Fibroblast of pulmonary artery (primary cell): ENCODE measurements around the gene ATP8B4.
A peak's percentile ranks its signal among the peaks of the same experiment; 100 is the strongest.
"Not testable (repeated sequence)": the region's sequence is repeated elsewhere in the genome, so short reads cannot be mapped to it uniquely, and the experiment has no call there.

Experiments used
- DNase-seq: peaks from one replicate; pipeline ENCODE4 v3.0.0-alpha.2; 2010; ENCODE audit warnings: low read depth
- H3K4me3 ChIP-seq: replicated peaks from 2 replicates; pipeline ENCODE4 v1.5.1; 2011; ENCODE audit warnings: low read depth, mild to moderate bottlenecking, control low read depth, low read length, moderate library complexity
- CTCF ChIP-seq: IDR thresholded peaks from 2 replicates; pipeline ENCODE4 v1.5.1; 2011; ENCODE audit warnings: mild to moderate bottlenecking, control low read depth, low read length, inconsistent platforms; ENCODE audit errors: missing control alignments

Gene ATP8B4

DNA sequence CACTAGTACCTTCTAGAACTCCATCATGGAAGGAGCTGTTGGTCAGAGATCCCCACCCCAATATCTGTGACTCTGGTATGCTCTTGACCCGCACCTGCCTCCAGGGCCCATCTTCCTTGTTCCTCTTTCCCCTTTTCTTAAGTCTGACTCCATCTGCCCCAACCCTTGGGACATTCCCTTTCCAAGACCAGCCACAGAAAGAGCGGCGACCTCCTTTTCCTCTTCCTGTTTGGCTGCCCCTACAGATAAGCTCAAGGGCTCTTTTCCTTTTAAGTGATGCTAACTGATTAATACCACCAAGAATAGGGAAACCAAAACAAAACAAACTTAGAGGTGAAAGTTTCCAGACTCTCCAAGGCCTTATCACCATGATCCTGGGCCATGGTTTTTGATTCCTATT, 21.9 kb upstream of the ATP8B4 start:
- DNase-seq: no peak
- no peak for TF ChIP-seq CTCF
- H3K4me3 ChIP-seq: no peak overlapping the region

DNA sequence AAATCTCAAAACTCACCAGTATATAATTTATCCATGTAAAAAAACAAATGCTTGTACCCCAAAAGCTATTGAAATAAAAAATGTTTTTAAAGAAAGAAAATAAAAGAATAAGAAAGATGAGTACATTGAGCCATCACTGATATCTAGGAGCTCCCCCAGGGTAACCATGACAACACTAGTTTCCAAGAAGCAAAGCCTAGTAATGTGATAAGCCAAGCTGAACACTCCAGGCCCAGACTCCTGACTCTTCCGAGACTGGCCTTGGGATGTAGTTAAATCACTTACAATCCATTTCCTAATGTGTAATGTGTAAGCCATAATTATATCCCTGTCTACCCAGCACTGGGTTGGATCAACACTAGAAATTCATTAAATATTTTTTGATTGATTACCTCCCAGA, 21.1 kb upstream of the ATP8B4 start:
- DNase-seq: no peak
- TF ChIP-seq CTCF: no peak
- H3K4me3 ChIP-seq: no peak overlapping the region

GRCh38 chr15:50138391-50138790, 19.4 kb upstream of the ATP8B4 start:
- no peak for DNase-seq
- TF ChIP-seq CTCF: peak; percentile 22
- no peak overlapping the region for H3K4me3 ChIP-seq

DNA sequence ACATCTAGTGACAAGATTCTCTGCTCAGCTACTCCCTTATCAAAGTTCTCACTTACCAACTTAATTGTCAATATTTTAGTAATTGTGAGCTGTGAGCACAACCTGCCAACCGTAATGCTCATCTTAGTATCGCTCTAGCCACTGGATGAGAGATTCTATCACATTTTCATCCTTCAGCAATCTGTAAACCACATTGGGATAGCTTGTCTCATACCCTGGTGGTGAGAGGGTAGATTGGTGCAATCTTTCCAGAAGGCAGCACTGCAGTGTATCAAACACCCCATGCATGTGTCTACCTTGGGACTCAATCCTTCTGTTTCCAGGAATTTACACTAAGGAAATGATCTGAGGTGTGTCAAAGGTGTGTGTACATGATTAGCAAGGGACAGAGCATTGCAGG, 18.9 kb upstream of the ATP8B4 start:
- H3K4me3 ChIP-seq: no peak overlapping the region
- DNase-seq: no peak
- TF ChIP-seq CTCF: no peak

DNA sequence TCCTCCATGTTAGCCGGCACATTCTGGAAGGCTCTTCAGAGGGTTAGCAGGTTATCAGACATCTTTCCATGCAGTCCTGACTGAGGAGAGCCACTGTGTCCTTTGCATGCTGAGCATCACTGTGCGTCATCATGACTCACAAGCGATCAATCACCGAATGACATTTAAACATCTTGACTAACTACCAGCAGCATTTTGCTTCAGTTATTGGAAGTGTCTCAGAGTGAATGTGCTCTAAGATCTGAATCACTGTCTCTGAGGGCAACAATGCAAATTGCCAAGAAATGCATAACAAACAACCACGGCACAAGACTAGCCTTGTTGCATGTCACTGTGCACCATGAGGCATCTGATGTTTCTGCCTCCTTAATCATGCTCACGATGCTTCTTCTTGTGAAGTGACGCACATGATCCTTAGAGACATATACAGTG, 18.3 kb upstream of the ATP8B4 start:
- DNase-seq: peak; percentile 71
- no peak for TF ChIP-seq CTCF
- no peak overlapping the region for H3K4me3 ChIP-seq

DNA sequence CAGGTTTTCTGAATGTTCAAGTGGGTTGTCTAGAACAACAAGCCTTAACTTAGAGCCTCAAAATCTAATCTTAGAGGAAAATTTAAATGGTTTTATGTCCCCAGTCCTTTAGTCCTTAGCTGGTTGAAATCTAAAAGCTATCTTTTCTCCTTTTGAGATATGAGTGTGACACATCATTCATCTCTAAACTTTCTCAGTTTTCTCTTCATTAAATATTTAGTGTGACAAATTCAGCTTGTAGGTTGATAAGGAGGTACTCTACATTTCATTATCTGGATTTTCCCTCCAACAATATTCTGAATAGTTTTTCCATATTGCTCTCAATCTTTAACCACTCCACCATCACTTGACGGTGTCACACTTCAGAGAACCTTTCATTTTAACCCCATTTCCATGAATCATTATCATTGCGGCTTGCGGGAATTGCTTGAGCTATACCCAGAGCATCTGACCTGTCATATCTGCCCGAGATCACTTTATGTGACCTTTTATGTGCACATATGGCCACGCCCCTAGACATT, 16.1 kb upstream of the ATP8B4 start:
- no peak for TF ChIP-seq CTCF
- H3K4me3 ChIP-seq: no peak overlapping the region
- DNase-seq: no peak

GRCh38 chr15:50134524-50135024, 15.5 kb upstream of the ATP8B4 start:
- DNase-seq: peak; percentile 70
- TF ChIP-seq CTCF: no peak
- no peak overlapping the region for H3K4me3 ChIP-seq

DNA sequence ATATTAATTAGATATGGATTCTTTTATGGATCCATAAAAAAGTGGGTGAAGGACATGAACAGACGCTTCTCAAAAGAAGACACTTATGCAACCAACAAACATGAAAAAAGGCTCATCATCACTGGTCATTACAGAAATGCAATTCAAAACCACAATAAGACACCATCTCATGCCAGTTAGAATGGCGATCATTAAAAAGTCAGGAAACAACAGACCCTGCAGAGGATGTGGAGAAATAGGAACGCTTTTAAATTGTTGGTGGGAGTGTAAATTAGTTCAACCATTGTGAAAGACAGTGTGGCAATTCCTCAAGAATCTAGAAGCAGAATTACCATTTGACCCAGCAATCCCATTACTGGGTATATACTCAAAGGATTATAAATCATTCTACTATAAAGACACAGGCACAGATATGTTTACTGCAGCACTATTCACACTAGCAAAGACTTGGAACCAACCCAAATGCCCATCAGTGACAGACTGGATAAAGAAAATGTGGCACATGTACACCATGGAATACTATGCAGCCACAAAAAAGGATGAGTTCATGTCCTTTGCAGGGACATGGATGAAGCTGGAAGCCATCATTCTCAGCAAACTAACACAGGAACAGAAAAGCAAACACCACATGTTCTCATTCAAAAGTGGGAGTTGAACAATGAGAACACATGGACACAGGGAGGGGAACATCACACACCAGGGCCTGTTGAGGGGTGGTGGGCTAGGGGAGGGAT, 13.4 kb upstream of the ATP8B4 start:
- not testable (repeated sequence) for DNase-seq, H3K4me3 ChIP-seq
